Esophagus (tissue), 2 donors: ENCODE results near the gene UPB1. TPM values are rescaled to one million over a fixed set of nuclear protein-coding genes. Genes with fewer than 3 reads are reported as not detected.

Source experiments
- H3K27ac ChIP-seq, 2 donors: one replicate each; pipeline ENCODE4 v1.5.1; 2013; ENCODE audit warnings: low read depth in 2 of 2, mild to moderate bottlenecking in 2 of 2, inconsistent platforms in 1 of 2, low read length in 1 of 2, moderate library complexity in 1 of 2
- H3K27me3 ChIP-seq, 2 donors: one replicate each; pipeline ENCODE4 v1.6.1; 2013; ENCODE audit warnings: low read length in 2 of 2, control low read depth in 1 of 2, mild to moderate bottlenecking in 1 of 2; ENCODE audit not compliant: insufficient read depth in 2 of 2, control insufficient read depth in 1 of 2
- H3K36me3 ChIP-seq, 2 donors: one replicate each; pipeline ENCODE4 v1.6.1; 2013; ENCODE audit warnings: low read length in 1 of 2; ENCODE audit not compliant: control insufficient read depth in 2 of 2, insufficient read depth in 2 of 2
- H3K4me1 ChIP-seq, 2 donors: one replicate each; pipeline ENCODE4 v1.6.1; 2013; ENCODE audit warnings: low read length in 1 of 2; ENCODE audit not compliant: control insufficient read depth in 2 of 2, insufficient read depth in 2 of 2
- H3K4me3 ChIP-seq, 2 donors: one replicate each; pipeline ENCODE4 v1.5.1; 2013; ENCODE audit warnings: low read length in 2 of 2, mild to moderate bottlenecking in 2 of 2, low read depth in 1 of 2, moderate library complexity in 1 of 2
- H3K9me3 ChIP-seq, 2 donors: one replicate each; pipeline ENCODE4 v1.6.1; 2013; ENCODE audit warnings: mild to moderate bottlenecking in 2 of 2, low read depth in 1 of 2, low read length in 1 of 2, moderate library complexity in 1 of 2; ENCODE audit not compliant: control insufficient read depth in 2 of 2, insufficient read depth in 1 of 2
- WGBS, 2 donors: extraction: QIAGEN DNeasy Blood & Tissue Kit; methylation state at CpG; one replicate each; pipeline ENCODE4 v1.1.7; 2013; 5-methylcytosine and 5-hydroxymethylcytosine counted together
- polyA plus RNA-seq, 2 donors: library from polyadenylated mRNA; stranded (reverse); fragments of 200-250 nt; gene quantifications; one replicate each; pipeline ENCODE4 v1.2.3, GENCODE V29; 2013
- donor health status: healthy with polysubstance abuse.
- donor health status: Bipolar disorder and iron deficiency.

The UPB1 gene
- polyA plus RNA-seq, 2 donors: 0.04 to 0.06 TPM

- H3K9me3 ChIP-seq: no peaks in the 10 kb centered on the region
Measured at GRCh38 chr22:24536089-24536488, 41.0 kb downstream of the UPB1 start.

GRCh38 chr22:24540470-24540869 lies 45.3 kb downstream of the UPB1 start:
- H3K27ac ChIP-seq: no peak overlapping the region
- H3K36me3 ChIP-seq: peaks cover 14 to 31% of the 10 kb centered on the region in 2 donors
- 87 to 90% methylated on average over 2 of the region's 2 CpGs for WGBS, 2 donors
- no peak overlapping the region for H3K4me3 ChIP-seq
- no peaks in the 10 kb centered on the region for H3K27me3 ChIP-seq
- peaks cover 0 to 11% of the 10 kb centered on the region in 2 donors for H3K4me1 ChIP-seq
- H3K9me3 ChIP-seq: no peaks in the 10 kb centered on the region

More at GRCh38 chr22:24536089-24536488, 41.0 kb downstream of the UPB1 start:
- H3K27me3 ChIP-seq: no peaks in the 10 kb centered on the region
- H3K4me3 ChIP-seq: no peak overlapping the region
- no peaks in the 10 kb centered on the region for H3K4me1 ChIP-seq
- no peak overlapping the region for H3K27ac ChIP-seq
- 86 to 93% methylated on average over 3 of the region's 3 CpGs for WGBS, 2 donors
- H3K36me3 ChIP-seq: peaks cover 0 to 3% of the 10 kb centered on the region in 2 donors

DNA sequence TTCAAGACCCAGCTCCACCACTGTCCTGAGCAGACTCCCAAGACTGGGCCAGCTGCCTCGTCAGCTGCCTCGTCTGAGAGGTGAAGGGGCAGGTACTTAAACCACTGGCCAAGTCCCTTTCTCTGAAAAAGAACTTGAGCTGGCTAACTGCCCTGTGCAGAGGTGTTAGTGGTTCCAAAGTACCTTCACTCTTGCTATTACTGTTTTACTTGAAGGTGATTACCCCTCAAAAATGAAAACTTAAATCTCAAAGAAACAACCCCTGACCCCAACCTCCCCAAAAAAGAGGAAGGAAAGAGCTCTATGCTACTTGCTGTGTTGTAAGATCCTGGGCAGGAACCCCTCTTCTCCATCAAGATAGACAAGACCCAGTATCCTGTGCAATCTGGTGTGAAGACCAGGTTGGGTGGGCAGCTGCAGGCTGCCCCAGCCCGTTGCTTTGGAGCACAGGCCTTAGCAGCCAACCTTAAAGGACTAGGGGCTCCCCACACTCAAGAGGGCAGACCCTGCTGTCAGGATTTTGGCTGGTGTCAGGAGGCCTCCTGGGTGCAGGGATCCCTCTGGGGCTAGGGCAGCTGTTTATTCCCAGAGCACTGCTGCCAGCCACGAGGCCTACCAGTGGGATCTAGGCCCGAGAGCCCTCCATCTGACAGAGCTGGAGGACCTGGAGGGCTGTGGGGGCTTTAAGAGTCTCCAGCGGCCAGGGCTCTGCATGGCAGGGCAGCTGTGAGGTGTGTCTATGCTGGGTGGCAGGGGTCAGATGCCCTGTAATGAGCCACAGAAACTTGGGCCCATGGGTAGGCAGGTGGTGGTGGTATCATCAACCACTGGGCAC lies 46.8 kb downstream of the UPB1 start:
- no peaks in the 10 kb centered on the region for H3K27me3 ChIP-seq
- H3K4me3 ChIP-seq: no peak overlapping the region
- no peaks in the 10 kb centered on the region for H3K9me3 ChIP-seq
- 81 to 86% methylated on average over 6 of the region's 6 CpGs for WGBS, 2 donors
- peaks cover 0 to 11% of the 10 kb centered on the region in 2 donors for H3K4me1 ChIP-seq
- no peak overlapping the region for H3K27ac ChIP-seq
- peaks cover 23 to 38% of the 10 kb centered on the region in 2 donors for H3K36me3 ChIP-seq

DNA sequence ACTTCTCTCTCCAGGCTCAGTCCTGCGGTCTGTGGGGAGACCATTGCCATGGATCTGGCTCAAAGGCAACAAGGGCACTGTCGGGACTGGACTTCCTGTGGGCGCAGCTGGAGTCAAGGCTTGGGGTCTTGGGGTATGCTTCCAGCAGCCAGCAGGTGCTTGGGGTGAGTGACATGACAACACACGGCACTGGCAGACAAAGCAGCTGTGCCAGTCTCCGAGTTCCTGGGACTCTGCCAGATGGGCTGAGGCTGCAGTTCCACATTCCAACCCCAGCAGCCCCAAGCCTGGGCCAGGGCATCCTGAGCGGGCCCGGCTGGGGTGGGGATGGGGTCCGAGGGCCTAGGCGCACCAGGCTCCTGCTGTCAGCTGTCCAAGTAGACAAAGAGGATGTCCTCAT lies 47.5 kb downstream of the UPB1 start:
- peaks cover 30 to 45% of the 10 kb centered on the region in 2 donors for H3K36me3 ChIP-seq
- WGBS, 2 donors: 63 to 66% methylated on average over 9 of the region's 9 CpGs
- H3K9me3 ChIP-seq: no peaks in the 10 kb centered on the region
- no peak overlapping the region for H3K4me3 ChIP-seq
- H3K27ac ChIP-seq: no peak overlapping the region
- H3K27me3 ChIP-seq: no peaks in the 10 kb centered on the region
- H3K4me1 ChIP-seq: peaks cover 0 to 11% of the 10 kb centered on the region in 2 donors

DNA sequence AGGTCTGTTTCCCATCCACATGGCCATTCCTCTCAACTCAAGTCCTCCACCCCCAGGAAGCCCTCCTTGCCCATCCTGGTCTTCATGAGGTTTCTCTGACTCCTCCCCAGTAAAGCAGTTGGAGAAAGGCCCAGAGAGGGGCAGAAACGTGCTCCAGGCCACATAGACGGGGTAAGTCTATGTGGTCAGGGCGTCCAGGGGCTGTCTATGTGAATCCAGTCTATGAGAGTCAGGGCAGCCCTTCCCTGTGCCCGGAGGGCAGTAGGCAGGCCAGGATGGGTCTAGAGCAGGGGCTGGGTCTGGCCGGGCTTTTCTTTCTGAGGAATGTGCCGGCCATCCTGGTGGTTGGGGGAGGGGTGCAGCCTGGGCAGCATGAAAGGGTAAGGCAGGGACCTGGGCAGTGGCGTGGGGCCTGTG lies 48.1 kb downstream of the UPB1 start:
- 75 to 78% methylated on average over 7 of the region's 7 CpGs for WGBS, 2 donors
- H3K4me3 ChIP-seq: no peak overlapping the region

DNA sequence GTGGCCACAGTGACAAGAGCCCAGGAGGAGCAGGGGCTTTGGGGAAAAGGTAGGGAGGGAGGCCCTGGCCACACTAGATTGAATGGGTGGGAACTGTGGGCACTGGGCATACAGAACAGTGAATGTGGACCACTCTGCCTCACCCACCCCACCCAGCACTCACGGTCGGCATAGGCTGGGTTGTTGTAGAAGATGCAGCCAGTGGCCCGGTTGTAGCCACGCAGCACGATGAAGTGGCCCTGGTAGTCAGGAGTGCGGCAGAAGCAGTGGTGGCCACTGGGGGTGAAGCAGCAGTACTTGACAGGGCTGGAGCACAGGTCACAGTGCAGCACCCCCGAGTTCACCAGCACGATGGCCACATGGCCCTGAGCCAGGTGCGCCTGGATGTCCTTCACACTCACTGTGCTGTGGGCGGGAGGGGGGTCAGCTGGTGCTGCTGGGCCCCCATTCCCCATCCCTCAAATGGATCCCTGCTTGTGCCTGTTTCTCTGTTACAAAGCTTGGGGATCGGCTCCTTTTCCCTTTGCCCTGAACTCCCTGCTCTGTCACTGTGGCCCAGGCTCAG lies 48.6 kb downstream of the UPB1 start:
- H3K4me1 ChIP-seq: peaks cover 0 to 11% of the 10 kb centered on the region in 2 donors
- H3K4me3 ChIP-seq: no peak overlapping the region
- no peaks in the 10 kb centered on the region for H3K27me3 ChIP-seq
- 90 to 91% methylated on average over 10 to 11 of the region's 11 CpGs for whole genome bisulfite sequencing, 2 donors
- no peak overlapping the region for H3K27ac ChIP-seq
- peaks cover 35 to 55% of the 10 kb centered on the region in 2 donors for H3K36me3 ChIP-seq
- H3K9me3 ChIP-seq: no peaks in the 10 kb centered on the region

More for the DNA sequence above, 48.1 kb downstream of the UPB1 start:
- no peak overlapping the region for H3K27ac ChIP-seq
- H3K4me1 ChIP-seq: peaks cover 0 to 11% of the 10 kb centered on the region in 2 donors
- H3K36me3 ChIP-seq: peaks cover 35 to 50% of the 10 kb centered on the region in 2 donors
- H3K9me3 ChIP-seq: no peaks in the 10 kb centered on the region
- H3K27me3 ChIP-seq: no peaks in the 10 kb centered on the region

GRCh38 chr22:24548812-24549211 lies 53.7 kb downstream of the UPB1 start:
- H3K27ac ChIP-seq: no peak overlapping the region
- no peak overlapping the region for H3K4me3 ChIP-seq
- WGBS, 2 donors: 99% methylated on average over 4 of the region's 4 CpGs
- H3K9me3 ChIP-seq: no peaks in the 10 kb centered on the region
- no peaks in the 10 kb centered on the region for H3K27me3 ChIP-seq
- H3K4me1 ChIP-seq: peaks cover 0 to 8% of the 10 kb centered on the region in 2 donors
- H3K36me3 ChIP-seq: peaks cover 24 to 39% of the 10 kb centered on the region in 2 donors

- Histone ChIP-seq H3K27ac (peak overlapping the region in 1 of 2 donors; percentile 14), H3K4me3 (no peak overlapping the region), H3K36me3 (peaks cover 21 to 32% of the 10 kb centered on the region in 2 donors), H3K27me3 (no peaks in the 10 kb centered on the region), H3K9me3 (no peaks in the 10 kb centered on the region), H3K4me1 (peaks cover 0 to 12% of the 10 kb centered on the region in 2 donors)
- 77 to 84% methylated on average over 8 of the region's 8 CpGs for WGBS, 2 donors
Measured at GRCh38 chr22:24550028-24550901, 55.1 kb downstream of the UPB1 start.

DNA sequence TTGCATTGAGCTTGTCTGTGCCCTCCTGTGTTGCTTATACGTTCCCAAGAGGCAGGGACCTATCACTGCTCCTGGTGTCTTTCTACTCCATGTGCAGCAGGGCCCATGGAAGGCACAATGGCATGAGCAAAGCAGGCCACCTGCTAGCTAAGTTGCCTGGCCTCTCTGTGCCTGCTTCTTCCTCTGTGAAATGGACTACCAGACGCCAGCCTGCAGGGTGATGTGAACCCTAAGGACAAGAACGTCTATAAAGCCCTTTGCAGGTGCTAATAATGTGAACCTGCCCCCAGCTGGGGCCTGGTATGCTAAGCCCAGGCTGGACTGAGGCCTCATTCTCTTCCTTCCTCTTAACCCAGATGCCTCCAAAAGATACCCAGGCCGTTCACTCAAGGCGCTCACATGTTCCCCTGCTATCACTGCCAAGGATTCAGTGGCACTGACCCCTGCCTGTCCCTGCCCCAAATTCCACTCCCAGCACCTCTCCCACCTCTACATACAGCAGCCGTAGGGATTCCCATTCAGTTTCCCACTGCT lies 55.8 kb downstream of the UPB1 start:
- H3K27ac ChIP-seq: peak overlapping the region in 1 of 2 donors; percentile 14
- peaks cover 0 to 12% of the 10 kb centered on the region in 2 donors for H3K4me1 ChIP-seq
- H3K36me3 ChIP-seq: peaks cover 21 to 32% of the 10 kb centered on the region in 2 donors
- H3K9me3 ChIP-seq: no peaks in the 10 kb centered on the region
- H3K4me3 ChIP-seq: no peak overlapping the region
- no peaks in the 10 kb centered on the region for H3K27me3 ChIP-seq
- WGBS, 2 donors: 73 to 79% methylated on average over 6 of the region's 6 CpGs
